Measurements from ENCODE around the gene NACC2.
A peak's percentile ranks its signal among the peaks of the same experiment; 100 is the strongest.

Gene NACC2

GRCh38 chr9:136132512-136133050 lies 37.5 kb upstream of the NACC2 start:
- no peak for DNase-seq
- in situ Hi-C loops (cut with HindIII; ENCODE audit: low pct_ligation_motif_present, low pct_unique_long_range_greater_than_20kb, low sequenced_read_pairs) = no loop called here

GRCh38 chr9:136131629-136132511 lies 36.8 kb upstream of the NACC2 start:
- DNase-seq = no peak
- in situ Hi-C loops (cut with HindIII; ENCODE audit: low pct_ligation_motif_present, low pct_unique_long_range_greater_than_20kb, low sequenced_read_pairs) = no loop called here

- no peak for DNase-seq
- in situ Hi-C loops (cut with HindIII; ENCODE audit: low pct_ligation_motif_present, low pct_unique_long_range_greater_than_20kb, low sequenced_read_pairs) = no loop called here
These were observed 34.1 kb upstream of the NACC2 start for GRCh38 chr9:136129176-136129575.

GRCh38 chr9:136128436-136128835 lies 33.3 kb upstream of the NACC2 start:
- in situ Hi-C loops (cut with HindIII; ENCODE audit: low pct_ligation_motif_present, low pct_unique_long_range_greater_than_20kb, low sequenced_read_pairs) = no loop called here

DNA sequence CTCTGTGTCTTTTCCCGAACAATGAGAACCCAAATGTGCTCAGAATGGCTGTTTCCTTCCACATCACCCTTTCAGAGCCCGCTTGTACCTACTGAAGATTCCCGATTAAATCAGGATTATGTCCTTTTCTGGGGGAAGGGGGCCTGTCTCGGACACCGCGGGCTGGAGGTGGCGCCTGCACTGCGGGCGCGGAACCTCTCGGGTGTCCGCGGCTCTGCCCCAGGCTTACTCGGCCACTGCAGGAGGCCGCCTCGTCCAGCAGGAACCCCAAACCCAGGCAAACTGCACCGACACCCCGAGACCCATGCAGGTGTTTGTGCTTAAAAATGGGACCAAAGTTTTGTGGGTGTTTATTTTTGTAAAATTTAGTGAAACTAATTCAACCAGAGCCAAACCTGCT lies 32.2 kb upstream of the NACC2 start:
- in situ Hi-C loops (cut with HindIII; ENCODE audit: low pct_ligation_motif_present, low pct_unique_long_range_greater_than_20kb, low sequenced_read_pairs) = no loop called here

More at GRCh38 chr9:136128436-136128835, 33.3 kb upstream of the NACC2 start:
- no peak for DNase-seq

GRCh38 chr9:136124976-136125692 lies 30.0 kb upstream of the NACC2 start:
- in situ Hi-C loops (cut with HindIII; ENCODE audit: low pct_ligation_motif_present, low pct_unique_long_range_greater_than_20kb, low sequenced_read_pairs) = no loop called here
- DNase-seq = no peak

More for the DNA sequence above, 32.2 kb upstream of the NACC2 start:
- DNase-seq = no peak

- in situ Hi-C loops (cut with HindIII; ENCODE audit: low pct_ligation_motif_present, low pct_unique_long_range_greater_than_20kb, low sequenced_read_pairs) = no loop called here
- DNase-seq = peak; percentile 46
These were observed 27.6 kb upstream of the NACC2 start for GRCh38 chr9:136122425-136123383.

- DNase-seq = no peak
- in situ Hi-C loops (cut with HindIII; ENCODE audit: low pct_ligation_motif_present, low pct_unique_long_range_greater_than_20kb, low sequenced_read_pairs) = no loop called here
These were observed 26.7 kb upstream of the NACC2 start for GRCh38 chr9:136121801-136122200.

DNA sequence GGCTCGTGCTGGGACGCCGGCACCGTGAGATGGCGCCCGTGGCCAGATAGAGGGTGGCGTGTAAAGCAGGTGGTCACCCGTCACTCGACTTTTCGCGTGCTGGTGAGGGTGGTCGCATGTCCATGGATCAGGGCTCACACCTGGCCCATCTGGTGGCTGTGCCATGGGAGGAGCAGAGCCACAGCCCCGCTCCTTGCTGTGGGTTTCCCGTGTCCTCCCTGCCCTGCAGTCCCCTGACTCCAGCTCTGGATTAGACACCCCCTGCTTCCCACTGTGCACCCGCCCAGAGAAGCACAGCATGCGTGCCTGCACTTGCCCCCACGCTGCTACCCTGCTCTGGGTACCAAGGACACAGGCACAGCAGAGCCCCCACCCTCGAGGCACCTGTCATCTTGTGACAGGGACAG lies 25.4 kb upstream of the NACC2 start:
- in situ Hi-C loops (cut with HindIII; ENCODE audit: low pct_ligation_motif_present, low pct_unique_long_range_greater_than_20kb, low sequenced_read_pairs) = no loop called here
- no peak for DNase-seq

DNA sequence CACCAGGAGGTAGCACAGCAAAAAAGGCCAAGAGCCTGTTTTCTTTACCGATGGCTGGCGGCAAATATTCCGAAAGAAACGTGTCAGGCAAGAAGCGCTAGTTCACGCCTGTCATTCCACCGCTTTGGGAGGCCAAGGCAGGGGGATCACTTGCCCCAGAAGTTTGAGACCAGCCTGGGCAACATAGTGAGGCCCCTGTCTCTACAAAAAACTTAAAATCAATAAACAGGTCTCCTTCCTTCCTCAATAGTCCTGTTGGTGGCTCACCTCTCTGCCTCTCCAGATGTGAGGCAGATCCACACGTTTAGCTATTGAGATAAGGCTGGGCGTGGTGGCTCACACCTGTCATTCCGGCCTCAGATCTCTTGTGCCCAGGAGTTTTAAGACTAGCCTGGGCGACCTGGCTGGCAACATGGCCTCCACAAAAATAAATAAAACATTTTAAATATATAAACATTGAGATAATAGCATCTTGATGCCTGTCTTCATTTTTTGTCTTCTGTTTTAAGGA lies 24.8 kb upstream of the NACC2 start:
- in situ Hi-C loops (cut with HindIII; ENCODE audit: low pct_ligation_motif_present, low pct_unique_long_range_greater_than_20kb, low sequenced_read_pairs) = no loop called here
- DNase-seq = no peak

- in situ Hi-C loops (cut with HindIII; ENCODE audit: low pct_ligation_motif_present, low pct_unique_long_range_greater_than_20kb, low sequenced_read_pairs) = no loop called here
- peak; percentile 52 for DNase-seq
These were observed 24.2 kb upstream of the NACC2 start for GRCh38 chr9:136119061-136119882.

- in situ Hi-C loops (cut with HindIII; ENCODE audit: low pct_ligation_motif_present, low pct_unique_long_range_greater_than_20kb, low sequenced_read_pairs) = no loop called here
- DNase-seq = peak; percentile 92
These were observed 23.4 kb upstream of the NACC2 start, which contains the start of gene TMEM250 for GRCh38 chr9:136118320-136119060. Gene TMEM250 (minus strand): TSS chr9:136118875. CDS start chr9:136116900, 1,975 bp downstream.

- in situ Hi-C loops (cut with HindIII; ENCODE audit: low pct_ligation_motif_present, low pct_unique_long_range_greater_than_20kb, low sequenced_read_pairs) = no loop called here
- no peak for DNase-seq
These were observed 22.8 kb upstream of the NACC2 start for GRCh38 chr9:136117916-136118319.

DNA sequence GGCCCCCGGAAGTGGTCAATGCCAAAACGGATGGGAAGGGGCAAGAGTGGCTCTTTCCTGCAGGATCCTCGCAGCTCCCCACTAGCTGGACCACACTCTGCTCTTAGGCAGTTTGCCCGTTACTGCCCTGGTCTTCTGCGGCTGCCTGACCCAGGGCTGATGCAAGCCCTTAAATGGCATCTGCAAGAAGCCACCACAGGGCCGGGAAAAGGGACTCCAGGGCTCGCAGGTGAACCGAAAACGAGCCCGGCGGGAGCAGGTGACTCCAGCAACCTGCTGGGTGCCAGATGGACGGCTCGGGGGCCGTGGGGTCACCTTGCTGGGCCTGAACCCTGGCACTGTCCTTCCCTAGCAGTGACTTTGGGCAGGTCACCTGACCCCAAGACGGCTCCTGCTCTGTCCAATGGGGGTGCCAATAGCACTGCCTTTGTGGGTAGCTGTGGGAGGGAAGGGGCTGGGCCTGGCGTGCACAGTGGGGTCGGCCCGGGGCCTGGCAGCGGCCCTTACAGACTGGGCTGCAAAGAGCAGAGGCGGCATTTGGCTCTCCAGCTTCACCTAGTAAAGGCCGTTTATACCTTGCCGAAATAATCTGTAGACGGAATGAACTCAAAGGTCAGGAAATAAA lies 22.3 kb upstream of the NACC2 start:
- DNase-seq = peak; percentile 14
- in situ Hi-C loops (cut with HindIII; ENCODE audit: low pct_ligation_motif_present, low pct_unique_long_range_greater_than_20kb, low sequenced_read_pairs) = no loop called here

GRCh38 chr9:136116360-136117098 lies 21.4 kb upstream of the NACC2 start:
- DNase-seq = no peak
- in situ Hi-C loops (cut with HindIII; ENCODE audit: low pct_ligation_motif_present, low pct_unique_long_range_greater_than_20kb, low sequenced_read_pairs) = no loop called here

Measured in ACHN (cell line).